DMS53 (cell line): ENCODE results near the gene OXT.

Experiments used
- DNase-seq: peaks from one replicate; lab custom pipeline; 2025; lab: John Stamatoyannopoulos, UW

Gene OXT

GRCh38 chr20:3109350-3110302 lies 38.2 kb downstream of the OXT start:
- DNase-seq, result no peak

GRCh38 chr20:3111507-3111906 lies 40.1 kb downstream of the OXT start:
- DNase-seq, result no peak

- DNase-seq, result no peak
Measured at GRCh38 chr20:3111995-3112394, 40.6 kb downstream of the OXT start.

- peak; percentile 82 for DNase-seq
Measured at GRCh38 chr20:3115190-3116107, 44.0 kb downstream of the OXT start.

GRCh38 chr20:3116341-3116740 lies 44.9 kb downstream of the OXT start:
- DNase-seq, result no peak

- DNase-seq, result peak; percentile 33
Measured at GRCh38 chr20:3117839-3118379, 46.5 kb downstream of the OXT start.

- DNase-seq, result no peak
Measured at GRCh38 chr20:3119044-3119443, 47.6 kb downstream of the OXT start.

GRCh38 chr20:3121271-3121911 lies 50.0 kb downstream of the OXT start:
- DNase-seq, result no peak
